B cell (primary cell): ENCODE measurements around the gene HYI. TPM values are rescaled to one million over a fixed set of nuclear protein-coding genes. Genes with fewer than 3 reads are reported as not detected.

ENCODE experiments used
- ATAC-seq: fragments of 200-7000 bp; cut with Tn5 transposase; one replicate; pipeline ENCODE4 v1.10.0; 2021; ENCODE audit warnings: low read depth, mild to moderate bottlenecking, moderate number of reproducible peaks, moderate library complexity
- CTCF ChIA-PET: fragments of 350-600 bp; sonication (Branson Sonifier 250); formaldehyde crosslinking; loops from one replicate; lab custom pipeline; 2021; ENCODE audit warnings: antibody characterized with exemption, inconsistent platforms; lab: Charles Lee
- POLR2A ChIA-PET: fragments of 350-600 bp; sonication (Branson Sonifier 250); formaldehyde crosslinking; loops from one replicate; lab custom pipeline; 2021; ENCODE audit warnings: antibody characterized with exemption; lab: Charles Lee
- DNase-seq: peaks from one replicate; pipeline ENCODE4 v3.0.0; 2013
- H2AFZ ChIP-seq: 2 replicates; pipeline ENCODE4 v1.6.1; 2012; ENCODE audit warnings: mild to moderate bottlenecking, low read depth, low read length; ENCODE audit not compliant: insufficient read depth, poor library complexity, severe bottlenecking
- H3K27ac ChIP-seq, 2 donors: 1 replicate in 1 of 2; 2 replicates in 1 of 2; pipeline ENCODE4 v1.5.1; 2012 to 2013; ENCODE audit warnings: low read length in 2 of 2, mild to moderate bottlenecking in 2 of 2, moderate library complexity in 1 of 2
- H3K27me3 ChIP-seq, 4 experiments: fragments of 200-600 bp in 1 of 4; sonication (generic) in 1 of 4; replicated peaks in 1 of 4; 1 replicate in 2 of 4; 2 replicates in 2 of 4; pipeline versions ENCODE4 v1.6.1 to v1.7.0; 2013 to 2016; ENCODE audit warnings: low read length in 3 of 4, mild to moderate bottlenecking in 2 of 4, mixed read lengths in 1 of 4, moderate library complexity in 1 of 4; ENCODE audit not compliant: insufficient read depth in 4 of 4, control insufficient read depth in 3 of 4; ENCODE audit errors: control extremely low read depth in 1 of 4
- H3K36me3 ChIP-seq, 2 experiments: replicated peaks in 1 of 2; 1 replicate in 1 of 2; 2 replicates in 1 of 2; pipeline versions ENCODE4 v1.6.1 to v1.7.1; 2013; ENCODE audit warnings: low read length in 1 of 2; ENCODE audit not compliant: insufficient read depth in 2 of 2, control insufficient read depth in 1 of 2; ENCODE audit errors: control extremely low read depth in 1 of 2, extremely low read depth in 1 of 2
- H3K4me1 ChIP-seq, 2 donors: fragments of 200-600 bp in 1 of 2; sonication (generic) in 1 of 2; 1 replicate in 1 of 2; 2 replicates in 1 of 2; pipeline versions ENCODE4 v1.5.1 to v1.6.1; 2013 to 2017; ENCODE audit warnings: low read length in 2 of 2; ENCODE audit not compliant: control insufficient read depth in 2 of 2, insufficient read depth in 2 of 2
- H3K4me2 ChIP-seq: replicated peaks from 2 replicates; pipeline ENCODE3; 2012; ENCODE audit warnings: mild to moderate bottlenecking, low read depth, low read length; ENCODE audit not compliant: poor library complexity, severe bottlenecking
- H3K4me3 ChIP-seq, 5 experiments: fragments of 200-600 bp in 1 of 5; sonication (generic) in 1 of 5; 1 replicate in 3 of 5; 2 replicates in 2 of 5; pipeline versions ENCODE4 v1.5.1 to v1.7.0; 2011 to 2016; ENCODE audit warnings: low read length in 4 of 5, mild to moderate bottlenecking in 4 of 5, low read depth in 2 of 5, control low read depth in 1 of 5, moderate library complexity in 1 of 5; ENCODE audit not compliant: insufficient read depth in 1 of 5; ENCODE audit errors: control extremely low read depth in 1 of 5, extremely low read depth in 1 of 5
- H3K79me2 ChIP-seq: fragments of 200-600 bp; sonication (generic); one replicate; pipeline ENCODE4 v1.6.0; 2016; ENCODE audit warnings: low read length; ENCODE audit not compliant: control insufficient read depth, insufficient read depth
- H3K9ac ChIP-seq: fragments of 200-600 bp; sonication (generic); 2 replicates; pipeline ENCODE4 v1.6.1; 2017; ENCODE audit warnings: mild to moderate bottlenecking, low read length, moderate library complexity
- H3K9me3 ChIP-seq, 3 donors: one replicate each; pipeline versions ENCODE4 v1.6.1 to v1.7.1; 2013; ENCODE audit warnings: low read length in 2 of 3; ENCODE audit not compliant: control insufficient read depth in 2 of 3, insufficient read depth in 1 of 3; ENCODE audit errors: control extremely low read depth in 1 of 3
- H4K20me1 ChIP-seq: 2 replicates; pipeline ENCODE4 v1.6.0; 2012; ENCODE audit warnings: mild to moderate bottlenecking, low read length; ENCODE audit not compliant: insufficient read depth, control insufficient read depth, poor library complexity, severe bottlenecking
- H3K27ac Mint-ChIP-seq: one replicate; pipeline ENCODE4 v1.8.0; 2021; ENCODE audit warnings: mixed read lengths
- H3K27me3 Mint-ChIP-seq: one replicate; pipeline ENCODE4 v1.8.0; 2021; ENCODE audit warnings: mixed read lengths
- H3K4me1 Mint-ChIP-seq: one replicate; pipeline ENCODE4 v1.8.0; 2021; ENCODE audit warnings: mixed read lengths
- H3K4me3 Mint-ChIP-seq: one replicate; pipeline ENCODE4 v1.8.0; 2021; ENCODE audit warnings: mixed read lengths
- H3K9me3 Mint-ChIP-seq: one replicate; pipeline ENCODE4 v1.8.0; 2022; ENCODE audit warnings: mixed read lengths; ENCODE audit not compliant: insufficient read depth
- CTCF ChIP-seq: fragments of 200-600 bp; IDR thresholded peaks from one replicate; pipeline ENCODE4 v1.8.0; 2022; ENCODE audit warnings: antibody characterized with exemption, mild to moderate bottlenecking
- EZH2 ChIP-seq: IDR thresholded peaks from 2 replicates; pipeline ENCODE4 v1.6.1; 2012; ENCODE audit warnings: borderline replicate concordance, low read depth, mild to moderate bottlenecking, moderate library complexity, low read length; ENCODE audit not compliant: insufficient read depth, poor library complexity, severe bottlenecking
- WGBS: methylation state at CpG from one replicate; pipeline ENCODE4 v1.1.5; 2013; ENCODE audit warnings: missing lambda C conversion rate; ENCODE audit not compliant: insufficient coverage; 5-methylcytosine and 5-hydroxymethylcytosine counted together
- intact Hi-C: fragments of 100-400 bp; cut with micrococcal nuclease; formaldehyde crosslinking; loops from one replicate; pipeline ENCODE4 v1.10.0; 2022
- polyA plus RNA-seq: library from polyadenylated mRNA; depleted of rRNA; stranded (reverse); fragments of >200 nt; gene quantifications from 2 replicates; pipeline ENCODE4 v1.2.3, GENCODE V29; 2012
- total RNA-seq, 2 donors: library from RNA; stranded (reverse); fragments of 120-200 nt in 1 of 2; gene quantifications; 1 replicate in 1 of 2; 2 replicates in 1 of 2; pipeline versions ENCODE4 v1.2.3 to v1.2.4, GENCODE V29; 2013 to 2022

The HYI gene
- total and polyA plus RNA-seq, 2 donors (not counting 1 experiment from before 2014, with no cell fraction given): 21.0 to 26.5 TPM

DNA sequence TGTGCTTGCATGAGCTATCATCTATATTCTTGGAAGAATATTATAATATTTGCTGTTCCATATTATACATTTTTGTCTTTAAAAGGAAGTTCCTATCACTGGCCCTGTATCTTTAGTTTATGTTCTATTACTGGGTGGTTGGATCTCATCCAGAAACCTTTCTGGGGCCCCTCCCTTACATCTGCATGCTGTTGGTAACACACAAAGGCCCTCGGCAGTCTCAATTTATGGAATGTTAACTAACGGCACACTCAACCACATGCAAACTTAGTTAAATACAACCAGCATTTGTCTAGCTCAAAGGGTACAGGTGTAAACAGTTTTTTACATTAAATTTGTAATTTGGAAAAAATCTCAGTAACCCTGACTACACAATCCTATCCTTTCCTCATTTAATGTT is 9.7 kb upstream of the HYI start:
- no CpG with 5 or more reads among the region's 2 CpGs for WGBS
- no peak for ATAC-seq

More for the DNA sequence above, 9.7 kb upstream of the HYI start:
- DNase-seq: no peak
- H3K4me1 ChIP-seq: no peaks in the 10 kb centered on the region
- H3K27ac ChIP-seq: no peak overlapping the region
- H3K36me3 ChIP-seq: no peaks in the 10 kb centered on the region
- Mint-ChIP-seq H3K27me3 (no peaks in the 10 kb centered on the region), H3K4me1 (peaks cover 5% of the 10 kb centered on the region), H3K27ac (no peak overlapping the region), H3K9me3 (no peaks in the 10 kb centered on the region), H3K4me3 (no peak overlapping the region)
- ChIA-PET CTCF (no interaction called here), POLR2A (no interaction called here)
- no peak overlapping the region for H2AFZ ChIP-seq
- TF ChIP-seq CTCF (no peak), EZH2 (no peak)
- intact Hi-C loops: no loop called here
- H3K9me3 ChIP-seq: no peaks in the 10 kb centered on the region
- H3K4me3 ChIP-seq: no peak overlapping the region
- no peaks in the 10 kb centered on the region for H3K27me3 ChIP-seq
- no peaks in the 10 kb centered on the region for H3K79me2 ChIP-seq
- H3K4me2 ChIP-seq: no peak overlapping the region
- no peaks in the 10 kb centered on the region for H4K20me1 ChIP-seq
- no peak overlapping the region for H3K9ac ChIP-seq
